OCI-LY1 (cell line): ENCODE measurements around the gene AKTIP.

ENCODE experiments used
- H2AFZ ChIP-seq: fragments of 200-600 bp; sonication (generic), shearing (Covaris generic); 2 replicates; pipeline ENCODE4 v1.6.0; 2014; ENCODE audit warnings: antibody characterized with exemption, mild to moderate bottlenecking, low read length
- H3F3A ChIP-seq: fragments of 200-600 bp; sonication (generic), shearing (Covaris generic); 2 replicates; pipeline ENCODE4 v1.6.0; 2014; ENCODE audit warnings: mild to moderate bottlenecking, antibody characterized with exemption, low read length, moderate library complexity; ENCODE audit not compliant: insufficient read depth
- H3K27ac ChIP-seq: fragments of 200-600 bp; sonication (generic); 2 replicates; pipeline ENCODE4 v1.5.1; 2014; ENCODE audit warnings: low read length, mixed run types, mild to moderate bottlenecking, low read depth; ENCODE audit not compliant: poor library complexity, severe bottlenecking
- H3K27me3 ChIP-seq: fragments of 200-600 bp; sonication (generic); 2 replicates; pipeline ENCODE4 v1.6.0; 2014; ENCODE audit warnings: antibody characterized with exemption, mild to moderate bottlenecking, low read length, moderate library complexity; ENCODE audit not compliant: insufficient read depth
- H3K36me3 ChIP-seq: fragments of 200-600 bp; sonication (generic); 2 replicates; pipeline ENCODE4 v1.6.1; 2014; ENCODE audit warnings: mild to moderate bottlenecking, antibody characterized with exemption, low read length, moderate library complexity, mixed read lengths; ENCODE audit not compliant: insufficient read depth
- H3K4me1 ChIP-seq: fragments of 200-600 bp; sonication (generic); 2 replicates; pipeline ENCODE4 v1.5.1; 2014; ENCODE audit warnings: mild to moderate bottlenecking, low read length, moderate library complexity; ENCODE audit not compliant: insufficient read depth, severe bottlenecking
- H3K4me2 ChIP-seq: fragments of 200-600 bp; sonication (generic), shearing (Covaris generic); 2 replicates; pipeline ENCODE4 v1.6.1; 2014; ENCODE audit warnings: low read length
- H3K4me3 ChIP-seq: fragments of 200-600 bp; sonication (generic); 2 replicates; pipeline ENCODE4 v1.5.1; 2014; ENCODE audit warnings: low read length, low read depth, mild to moderate bottlenecking, mixed read lengths; ENCODE audit not compliant: poor library complexity, severe bottlenecking
- H3K79me2 ChIP-seq: fragments of 200-600 bp; shearing (Covaris generic); 2 replicates; pipeline ENCODE4 v1.6.1; 2016; ENCODE audit warnings: mixed run types, low read length, mixed read lengths; ENCODE audit not compliant: insufficient read depth
- H3K9ac ChIP-seq: fragments of 200-600 bp; sonication (generic), shearing (Covaris generic); 2 replicates; pipeline ENCODE4 v1.6.1; 2014; ENCODE audit warnings: mild to moderate bottlenecking, low read length, mixed read lengths
- H3K9me2 ChIP-seq: fragments of 200-600 bp; sonication (generic), shearing (Covaris generic); 2 replicates; pipeline ENCODE4 v1.6.1; 2014; ENCODE audit warnings: low read depth, mild to moderate bottlenecking, low read length, mixed read lengths
- H3K9me3 ChIP-seq: fragments of 200-600 bp; shearing (Covaris generic); 2 replicates; pipeline ENCODE4 v1.6.1; 2014; ENCODE audit warnings: low read length, mixed read lengths
- H4K20me1 ChIP-seq: fragments of 200-600 bp; sonication (generic), shearing (Covaris generic); 2 replicates; pipeline ENCODE4 v1.6.0; 2016; ENCODE audit warnings: mild to moderate bottlenecking, low read length; ENCODE audit not compliant: insufficient read depth
- CTCF ChIP-seq: fragments of 200-600 bp; sonication (generic), shearing (Covaris generic); IDR thresholded peaks from 2 replicates; pipeline ENCODE4 v1.5.1; 2017; ENCODE audit warnings: mild to moderate bottlenecking, antibody characterized with exemption, low read length, moderate library complexity, mixed read lengths
- EZH2 ChIP-seq: fragments of 200-600 bp; sonication (generic), shearing (Covaris generic); IDR thresholded peaks from 2 replicates; pipeline ENCODE4 v1.8.0; 2017; ENCODE audit warnings: borderline replicate concordance, mixed run types, mild to moderate bottlenecking, antibody characterized with exemption, low read length, moderate library complexity, mixed read lengths

AKTIP gene

GRCh38 chr16:53537626-53538025, 34.6 kb upstream of the AKTIP start:
- no peaks in the 10 kb centered on the region for H3K9me3 ChIP-seq
- no peak overlapping the region for H3K4me2 ChIP-seq
- no peaks in the 10 kb centered on the region for H3F3A ChIP-seq
- H3K36me3 ChIP-seq = no peaks in the 10 kb centered on the region
- no peaks in the 10 kb centered on the region for H3K4me1 ChIP-seq
- no peak overlapping the region for H3K4me3 ChIP-seq
- no peaks in the 10 kb centered on the region for H4K20me1 ChIP-seq
- H3K79me2 ChIP-seq = no peaks in the 10 kb centered on the region
- H3K9me2 ChIP-seq = no peaks in the 10 kb centered on the region
- no peak overlapping the region for H3K9ac ChIP-seq
- H2AFZ ChIP-seq = no peak overlapping the region
- TF ChIP-seq CTCF = no peak
- TF ChIP-seq EZH2 = no peak
- no peaks in the 10 kb centered on the region for H3K27me3 ChIP-seq
- no peak overlapping the region for H3K27ac ChIP-seq

- no peaks in the 10 kb centered on the region for H3F3A ChIP-seq
- no peak overlapping the region for H3K4me3 ChIP-seq
- no peak overlapping the region for H2AFZ ChIP-seq
- no peaks in the 10 kb centered on the region for H3K36me3 ChIP-seq
- H3K9ac ChIP-seq = no peak overlapping the region
- H3K79me2 ChIP-seq = no peaks in the 10 kb centered on the region
- H3K4me2 ChIP-seq = no peak overlapping the region
- H3K9me3 ChIP-seq = no peaks in the 10 kb centered on the region
- H3K27ac ChIP-seq = no peak overlapping the region
- H3K27me3 ChIP-seq = no peaks in the 10 kb centered on the region
- TF ChIP-seq EZH2 (no peak), CTCF (no peak)
- no peaks in the 10 kb centered on the region for H4K20me1 ChIP-seq
- no peaks in the 10 kb centered on the region for H3K9me2 ChIP-seq
- no peaks in the 10 kb centered on the region for H3K4me1 ChIP-seq
Observed at GRCh38 chr16:53534206-53534605, 31.2 kb upstream of the AKTIP start.

DNA sequence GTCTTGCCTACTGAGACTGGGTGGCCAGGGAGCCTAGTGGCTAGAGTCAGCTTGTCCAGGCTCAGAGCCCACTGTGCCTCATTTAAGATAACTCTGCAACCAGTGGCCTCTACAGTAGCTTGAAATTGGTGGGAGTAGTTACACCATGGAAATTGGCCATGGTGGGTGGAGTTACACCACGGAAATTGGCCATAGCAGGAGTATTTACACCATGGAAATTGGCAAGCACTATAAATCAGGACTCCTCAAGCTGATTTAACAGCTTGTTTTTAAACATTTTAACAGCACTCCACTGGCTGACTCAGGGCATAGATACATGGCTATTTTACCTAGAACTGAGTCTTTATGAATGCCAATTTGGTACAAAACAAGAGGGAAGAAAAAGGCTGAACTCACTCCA, 27.7 kb upstream of the AKTIP start:
- Histone ChIP-seq H2AFZ (no peak overlapping the region), H3K9me2 (no peaks in the 10 kb centered on the region), H3K4me1 (no peaks in the 10 kb centered on the region), H4K20me1 (no peaks in the 10 kb centered on the region), H3K4me3 (no peak overlapping the region), H3K27ac (no peak overlapping the region), H3F3A (no peaks in the 10 kb centered on the region), H3K9ac (no peak overlapping the region), H3K36me3 (no peaks in the 10 kb centered on the region), H3K9me3 (no peaks in the 10 kb centered on the region), H3K4me2 (no peak overlapping the region), H3K79me2 (no peaks in the 10 kb centered on the region), H3K27me3 (0 out of 2 replicates have a peak, but pooled peaks cover 5% of the 10 kb centered on the region)
- TF ChIP-seq EZH2 (no peak), CTCF (no peak)
